GM21528 (cell line): ENCODE data around the gene C8A.

Experiments used
- ATAC-seq: cut with Tn5 transposase; IDR thresholded peaks from one replicate; pipeline ENCODE4 v1.9.1; 2021; ENCODE audit warnings: mild to moderate bottlenecking, moderate library complexity; ENCODE audit not compliant: unreplicated experiment, low FRiP score

The C8A gene

GRCh38 chr1:56922070-56922469 lies 67.5 kb downstream of the C8A start:
- ATAC-seq: no peak

- ATAC-seq: no peak
These were observed 67.9 kb downstream of the C8A start for GRCh38 chr1:56922507-56922906.

GRCh38 chr1:56923201-56923600 lies 68.6 kb downstream of the C8A start:
- ATAC-seq: no peak

GRCh38 chr1:56924116-56924515 lies 69.5 kb downstream of the C8A start:
- no peak for ATAC-seq

GRCh38 chr1:56925193-56925592 lies 70.6 kb downstream of the C8A start:
- ATAC-seq: no peak

GRCh38 chr1:56927171-56927570 lies 72.6 kb downstream of the C8A start:
- ATAC-seq: no peak

GRCh38 chr1:56927986-56928385 lies 73.4 kb downstream of the C8A start:
- no peak for ATAC-seq

- no peak for ATAC-seq
These were observed 74.9 kb downstream of the C8A start for GRCh38 chr1:56929492-56929891.

- no peak for ATAC-seq
These were observed 76.6 kb downstream of the C8A start for GRCh38 chr1:56931211-56931610.

- ATAC-seq: no peak
These were observed 77.1 kb downstream of the C8A start for GRCh38 chr1:56931686-56932085.

GRCh38 chr1:56933161-56933560 lies 78.6 kb downstream of the C8A start:
- no peak for ATAC-seq

GRCh38 chr1:56933606-56934005 lies 79.0 kb downstream of the C8A start:
- ATAC-seq: no peak

- ATAC-seq: no peak
These were observed 79.9 kb downstream of the C8A start for GRCh38 chr1:56934430-56935060.

- no peak for ATAC-seq
These were observed 84.0 kb downstream of the C8A start for GRCh38 chr1:56938646-56939045.

- no peak for ATAC-seq
These were observed 84.6 kb downstream of the C8A start for GRCh38 chr1:56939209-56939608.

GRCh38 chr1:56940039-56940438 lies 85.4 kb downstream of the C8A start:
- ATAC-seq: no peak

GRCh38 chr1:56948403-56949023 lies 93.9 kb downstream of the C8A start:
- ATAC-seq: no peak

GRCh38 chr1:56952501-56952900 lies 97.9 kb downstream of the C8A start:
- no peak for ATAC-seq

GRCh38 chr1:56953386-56953785 lies 98.8 kb downstream of the C8A start:
- no peak for ATAC-seq

- no peak for ATAC-seq
These were observed 100.1 kb downstream of the C8A start for GRCh38 chr1:56954664-56955063.

- no peak for ATAC-seq
These were observed 103.3 kb downstream of the C8A start for GRCh38 chr1:56957931-56958330.

GRCh38 chr1:56958526-56958925 lies 103.9 kb downstream of the C8A start:
- ATAC-seq: no peak

GRCh38 chr1:56961426-56961825 lies 106.8 kb downstream of the C8A start:
- ATAC-seq: no peak
